ENCODE measurements around the gene TMEM198. TPM values are rescaled to one million over a fixed set of nuclear protein-coding genes. Genes with fewer than 3 reads are reported as not detected.

TMEM198 gene
- total RNA-seq, 1 donor from 2014 or later: 2.9 TPM

GRCh38 chr2:219497495-219498279, 46.1 kb upstream of the TMEM198 start:
- H3K27ac ChIP-seq: peak overlapping the region; percentile 89
- intact Hi-C loops (cut with DNase I): no loop called here
- H3K4me1 ChIP-seq: peaks cover 21% of the 10 kb centered on the region
- H3K4me3 ChIP-seq: peak overlapping the region; percentile 90
- no peak for TF ChIP-seq CTCF (IDR thresholded peaks at IDR 0.05)
- H3K27me3 ChIP-seq: peaks cover 46% of the 10 kb centered on the region
- no peaks in the 10 kb centered on the region for H3K9me3 ChIP-seq
- no peaks in the 10 kb centered on the region for H3K36me3 ChIP-seq
- DNase-seq (peak; percentile 96), ATAC-seq (peak; percentile 85)

DNA sequence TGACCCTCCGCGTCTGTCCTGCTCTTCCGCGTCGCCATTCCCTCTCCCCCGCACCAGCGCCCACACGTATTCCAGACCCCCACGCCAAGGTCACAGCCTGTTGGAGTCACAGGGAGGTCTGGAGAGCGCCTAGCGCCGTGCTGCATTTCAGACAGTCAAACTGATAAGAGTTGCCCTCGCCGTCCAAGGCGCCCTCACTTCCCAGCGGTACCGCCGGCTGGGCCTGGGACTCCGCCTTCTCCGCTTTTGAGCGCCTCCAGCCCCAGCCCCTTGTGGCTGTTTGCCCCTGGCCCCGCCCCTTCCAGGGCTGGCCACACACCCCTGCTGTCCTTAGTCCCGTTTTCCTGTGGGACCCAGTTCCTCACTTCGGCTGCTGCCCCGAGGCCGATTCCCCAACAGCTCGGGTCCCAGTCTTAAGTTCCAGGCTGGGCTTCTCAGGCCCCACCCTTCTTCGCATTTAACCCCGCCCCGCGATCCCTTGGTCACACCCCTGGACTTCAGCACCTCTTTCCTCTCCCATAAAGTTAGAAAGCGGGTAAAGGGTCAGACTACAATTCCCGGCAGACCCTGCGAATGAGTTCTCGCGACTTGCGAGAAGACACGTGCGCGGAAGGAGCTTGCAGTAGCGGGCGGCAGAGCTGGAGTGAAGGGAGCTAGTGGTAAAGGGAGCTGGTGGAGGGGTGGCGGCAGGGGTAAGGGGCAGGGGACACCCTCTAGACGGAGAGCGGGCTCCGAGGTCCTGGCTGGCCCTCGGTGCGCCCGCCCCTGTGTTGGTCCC, 45.4 kb upstream of the TMEM198 start, which contains the start of gene GMPPA:
GMPPA (plus strand) TSS at position 612 of the 778 bp plus-strand sequence. CDS start 1,085 bp downstream, outside the sequence.
- peak within 1 kb of the TSS; percentile 90 for H3K4me3 ChIP-seq
- ATAC-seq: peak; percentile 93
- H3K4me1 ChIP-seq: peaks cover 21% of the 10 kb centered on the region
- intact Hi-C loops (cut with DNase I): no loop called here
- H3K36me3 ChIP-seq: peaks cover 4% of the 10 kb centered on the region
- no peaks in the 10 kb centered on the region for H3K9me3 ChIP-seq
- H3K27ac ChIP-seq: peak within 1 kb of the TSS; percentile 89
- DNase-seq: peak; percentile 97
- peaks cover 38% of the 10 kb centered on the region for H3K27me3 ChIP-seq
- TF ChIP-seq CTCF (IDR thresholded peaks at IDR 0.05): no peak

DNA sequence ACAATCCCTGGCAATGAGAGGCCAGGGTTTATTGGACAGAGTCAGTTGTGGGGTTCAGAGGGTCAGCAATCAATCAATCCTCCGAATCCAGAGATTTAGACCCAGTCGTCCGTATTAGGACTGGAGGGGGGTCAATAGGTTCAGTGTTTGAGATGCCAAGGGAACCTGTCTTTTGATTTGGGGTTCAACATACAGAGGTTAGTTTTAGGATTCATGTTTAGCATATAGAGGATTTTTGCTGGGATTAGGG, 44.8 kb upstream of the TMEM198 start:
- Histone ChIP-seq H3K4me3 (peak overlapping the region; percentile 90), H3K4me1 (peaks cover 21% of the 10 kb centered on the region), H3K36me3 (peaks cover 9% of the 10 kb centered on the region), H3K27me3 (peaks cover 33% of the 10 kb centered on the region), H3K27ac (peak overlapping the region; percentile 89), H3K9me3 (no peaks in the 10 kb centered on the region)
- ATAC-seq (no peak), DNase-seq (no peak)
- intact Hi-C loops (cut with DNase I): no loop called here
- TF ChIP-seq CTCF (IDR thresholded peaks at IDR 0.05): no peak

GRCh38 chr2:219499555-219499954, 44.3 kb upstream of the TMEM198 start:
- Histone ChIP-seq H3K4me1 (peaks cover 21% of the 10 kb centered on the region), H3K27me3 (peaks cover 27% of the 10 kb centered on the region), H3K36me3 (peaks cover 15% of the 10 kb centered on the region), H3K9me3 (no peaks in the 10 kb centered on the region), H3K4me3 (peak overlapping the region; percentile 90), H3K27ac (no peak overlapping the region)
- ATAC-seq (no peak), DNase-seq (no peak)
- intact Hi-C loops (cut with DNase I): no loop called here
- TF ChIP-seq CTCF (IDR thresholded peaks at IDR 0.05): no peak

DNA sequence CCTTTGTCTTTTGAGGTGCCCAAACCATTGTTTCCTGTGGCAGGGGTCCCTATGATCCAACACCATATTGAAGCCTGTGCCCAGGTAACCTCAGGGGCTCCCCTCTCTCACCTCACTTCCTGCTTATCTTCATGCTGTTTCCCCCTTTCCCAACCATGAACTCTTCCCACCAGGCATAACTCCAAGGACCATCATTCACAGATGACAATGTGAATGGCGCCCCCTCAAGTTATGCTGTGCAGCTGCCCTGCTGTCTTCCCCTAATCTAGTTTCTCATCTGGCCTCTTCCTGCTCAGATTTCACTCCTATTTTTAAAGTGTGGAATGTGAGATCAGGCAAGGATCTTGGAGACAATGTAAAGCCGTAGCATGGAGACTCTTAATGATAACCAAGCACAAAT, 43.7 kb upstream of the TMEM198 start:
- intact Hi-C loops (cut with DNase I): no loop called here
- no peak for TF ChIP-seq CTCF (IDR thresholded peaks at IDR 0.05)
- Histone ChIP-seq H3K36me3 (peaks cover 15% of the 10 kb centered on the region), H3K4me3 (no peak overlapping the region), H3K27me3 (peaks cover 22% of the 10 kb centered on the region), H3K4me1 (peaks cover 21% of the 10 kb centered on the region), H3K9me3 (no peaks in the 10 kb centered on the region), H3K27ac (no peak overlapping the region)
- ATAC-seq (no peak), DNase-seq (no peak)
